Nucleus accumbens (tissue), 56 donors: ENCODE measurements around the gene SLC38A6.

Source experiments
- DNase-seq, 56 donors: peaks; one replicate each; lab custom pipeline; 2025; lab: John Stamatoyannopoulos, UW

SLC38A6 gene

DNA sequence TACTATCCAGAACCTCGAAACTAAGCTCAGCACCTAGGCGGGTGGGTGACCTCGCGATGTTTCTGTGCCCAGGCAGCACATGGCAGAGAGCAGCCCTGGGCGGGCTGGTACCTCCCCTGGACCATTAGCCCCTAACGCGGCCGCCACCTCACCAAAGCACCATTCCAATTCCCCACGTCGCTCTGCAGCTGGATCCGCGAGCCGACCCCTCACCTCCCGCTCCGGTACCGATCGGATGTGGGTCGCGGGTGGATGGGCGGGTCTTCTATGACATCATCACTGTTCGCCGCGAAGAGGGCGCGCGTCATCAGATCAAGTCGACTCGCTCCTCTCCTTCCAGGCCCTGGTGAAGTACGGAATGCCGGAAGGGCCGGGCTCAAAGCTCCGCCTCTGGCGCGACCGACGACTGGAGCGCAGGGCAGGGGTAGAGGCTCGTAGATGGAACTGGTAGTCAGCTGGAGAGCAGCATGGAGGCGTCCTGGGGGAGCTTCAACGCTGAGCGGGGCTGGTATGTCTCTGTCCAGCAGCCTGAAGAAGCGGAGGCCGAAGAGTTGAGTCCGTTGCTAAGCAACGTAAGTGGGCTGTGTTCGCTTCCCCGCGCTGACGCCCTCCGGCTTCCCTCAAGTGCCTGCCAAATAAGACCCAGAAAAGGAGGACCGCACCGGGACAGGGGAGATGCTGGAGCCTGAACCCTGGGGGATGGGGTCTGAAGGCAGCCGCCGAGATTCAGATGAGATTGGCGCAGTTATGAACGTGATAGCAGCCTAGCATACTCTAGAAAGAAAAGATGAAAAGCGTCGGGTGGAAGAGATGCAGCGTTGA is at the start of gene SLC38A6, which contains the start of gene TRMT5:
TSS of gene SLC38A6 (plus strand) at position 435 of the 822 bp plus-strand sequence. CDS start at position 468, 33 bp downstream.
TSS of gene TRMT5 (minus strand) at position 269 of the 822 bp plus-strand sequence. CDS start at position 163, 106 bp downstream.
- DNase-seq, result peak; percentile 52 to 97 (median 91)

- no peak for DNase-seq
These were observed 47.0 kb upstream of the SLC38A6 start for GRCh38 chr14:60933920-60934655.

- DNase-seq, result no peak
These were observed 45.7 kb upstream of the SLC38A6 start for GRCh38 chr14:60935319-60935718.

- DNase-seq, result no peak
These were observed 37.4 kb upstream of the SLC38A6 start for GRCh38 chr14:60943637-60944032.

- DNase-seq, result no peak
These were observed 36.8 kb upstream of the SLC38A6 start for GRCh38 chr14:60944204-60944603.

- no peak for DNase-seq
These were observed 35.1 kb upstream of the SLC38A6 start for GRCh38 chr14:60945984-60946383.

- DNase-seq, result no peak
These were observed 34.3 kb upstream of the SLC38A6 start for GRCh38 chr14:60946773-60947172.

DNA sequence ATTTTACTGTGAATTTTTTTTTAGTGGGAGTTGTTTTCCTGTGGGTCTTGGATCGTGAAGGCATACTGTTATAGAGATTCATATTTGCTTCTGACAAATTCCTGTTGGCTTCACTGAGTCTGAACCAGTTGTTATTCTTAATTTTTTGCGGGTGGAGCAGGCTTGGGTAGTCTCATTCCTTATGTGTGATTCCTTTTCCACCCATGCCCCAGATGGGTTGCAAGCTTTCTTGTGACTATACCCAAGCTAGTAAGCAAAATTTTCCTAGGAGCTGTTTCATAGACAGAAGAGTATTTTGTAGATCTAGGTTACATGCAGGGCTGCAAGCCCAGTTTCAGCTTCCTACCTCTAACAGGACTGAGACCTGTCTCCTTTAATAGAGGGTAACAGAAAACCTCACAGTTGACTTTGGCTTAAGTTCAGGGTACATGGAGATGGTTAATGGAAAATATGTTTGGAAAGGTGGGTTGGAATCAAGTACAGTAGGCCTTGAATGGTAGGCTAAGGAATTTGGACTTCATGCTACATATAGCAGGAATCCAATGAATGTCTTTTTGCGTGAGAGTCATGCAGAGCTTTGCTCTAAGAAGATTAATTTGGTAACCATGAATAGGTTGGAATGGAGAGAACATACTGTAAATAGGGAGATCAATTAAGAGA is 29.1 kb upstream of the SLC38A6 start:
- DNase-seq, result no peak

DNA sequence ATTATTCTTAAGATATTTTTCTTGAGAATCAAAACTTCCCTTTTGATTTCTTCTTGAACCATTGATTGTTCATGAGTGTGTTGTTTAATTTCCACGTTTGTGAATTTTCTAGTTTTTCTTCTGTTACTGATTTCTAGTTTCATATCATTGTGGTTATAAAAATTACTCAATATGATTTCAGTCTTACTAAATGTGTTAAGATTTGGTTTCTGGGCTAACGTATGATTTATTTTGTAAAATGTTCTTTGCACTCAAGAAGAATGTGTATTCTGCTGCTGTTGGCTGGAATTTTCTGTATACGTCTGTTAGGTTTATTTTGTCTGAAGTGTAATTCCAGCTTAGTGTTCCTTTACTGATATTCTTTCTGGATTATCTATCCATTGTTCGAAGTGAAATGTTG is 24.8 kb upstream of the SLC38A6 start:
- DNase-seq, result no peak

DNA sequence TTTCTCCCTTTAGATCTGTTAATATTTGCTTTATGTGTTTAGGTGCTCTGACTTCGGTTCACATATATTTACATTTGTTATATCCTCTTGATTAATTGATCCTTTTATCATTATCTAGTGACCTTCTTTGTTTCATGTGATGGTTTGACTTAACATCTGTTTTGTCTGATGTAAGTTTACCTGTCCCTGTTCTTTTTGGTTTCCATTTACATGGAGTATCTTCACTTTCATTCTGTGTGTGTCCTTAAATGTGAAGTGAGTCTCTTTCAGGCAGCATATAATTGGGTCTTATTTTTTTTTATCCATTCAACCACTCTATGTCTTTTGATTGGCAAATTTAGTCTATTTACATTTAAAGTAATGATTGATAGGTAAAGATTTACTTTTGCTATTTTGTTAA is 24.4 kb upstream of the SLC38A6 start:
- DNase-seq, result no peak

- no peak for DNase-seq
These were observed 22.9 kb upstream of the SLC38A6 start for GRCh38 chr14:60958146-60958545.

GRCh38 chr14:60963761-60964160 is 17.3 kb upstream of the SLC38A6 start:
- no peak for DNase-seq

DNA sequence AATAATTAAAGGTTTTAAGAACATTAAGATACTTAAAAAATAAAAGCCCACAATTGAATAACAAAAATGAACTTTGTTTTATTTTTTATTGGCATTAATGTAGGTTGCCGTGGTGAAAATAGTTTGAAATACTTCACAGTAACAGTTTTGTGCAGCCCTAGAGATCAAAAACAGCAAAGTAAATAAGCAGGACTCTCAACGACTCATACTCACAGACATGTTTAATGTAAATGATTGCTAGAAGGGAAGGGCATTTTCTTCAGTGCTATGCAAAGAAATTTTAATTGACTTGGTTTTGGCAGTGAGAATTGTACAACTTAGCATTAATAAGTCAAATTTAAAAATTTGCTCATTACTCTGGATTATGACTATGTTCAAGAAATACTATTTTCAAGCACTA is 16.1 kb upstream of the SLC38A6 start:
- DNase-seq, result no peak

DNA sequence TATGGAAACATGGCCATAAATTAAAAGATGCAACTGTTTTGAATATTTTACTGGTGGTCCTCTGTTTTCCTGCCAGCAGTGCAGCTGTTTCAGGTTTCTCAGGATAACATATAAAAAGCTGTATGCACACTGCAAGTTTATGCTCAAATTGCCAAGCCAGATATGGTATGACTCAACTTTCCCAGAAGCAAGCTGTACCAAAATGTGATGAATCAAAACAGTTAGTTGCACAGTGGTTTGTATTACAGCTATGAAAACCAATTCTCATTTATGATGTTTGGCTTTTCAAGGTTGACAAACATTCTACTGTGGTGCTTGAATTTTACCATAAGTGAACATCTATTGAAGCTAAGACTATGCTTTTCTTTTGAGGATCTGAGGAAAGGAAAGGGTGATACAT is 15.6 kb upstream of the SLC38A6 start:
- DNase-seq, result no peak

DNA sequence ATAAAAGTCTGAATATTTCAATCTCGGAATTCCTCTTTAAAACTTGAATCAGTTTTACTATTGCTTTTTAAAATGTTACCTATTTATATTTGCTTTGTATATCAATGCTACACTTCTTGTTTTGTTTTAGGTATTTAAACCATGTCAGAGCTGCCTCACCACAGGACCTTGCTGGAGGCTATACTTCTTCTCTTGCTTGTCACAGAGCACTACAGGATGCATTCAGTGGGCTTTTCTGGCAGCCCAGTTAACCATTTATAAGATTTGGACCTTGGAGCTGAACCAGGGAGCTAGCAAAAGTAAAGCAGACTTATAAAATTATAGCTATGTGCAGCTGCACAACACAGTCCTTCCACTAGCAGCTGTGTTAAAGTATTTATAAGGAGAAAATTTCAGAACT is 12.9 kb upstream of the SLC38A6 start:
- no peak for DNase-seq

DNA sequence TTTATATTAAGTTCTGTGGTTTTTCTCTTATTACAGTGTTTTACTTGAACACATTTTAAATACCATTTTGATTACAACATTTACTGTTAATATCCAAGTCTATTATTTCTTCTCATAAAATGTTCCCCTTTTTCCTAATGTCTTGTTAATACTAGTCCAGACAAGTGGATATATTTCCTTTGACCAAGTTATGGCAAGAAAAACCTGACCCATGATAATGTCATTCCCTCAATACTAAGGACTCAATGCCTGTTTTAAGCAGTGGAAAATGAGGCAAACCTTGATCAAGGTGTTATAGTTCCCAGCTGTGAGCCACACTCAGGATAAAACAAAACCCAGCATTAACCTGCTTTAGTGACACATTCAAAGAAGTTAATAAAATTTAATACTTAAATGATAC is 12.4 kb upstream of the SLC38A6 start:
- no peak for DNase-seq

DNA sequence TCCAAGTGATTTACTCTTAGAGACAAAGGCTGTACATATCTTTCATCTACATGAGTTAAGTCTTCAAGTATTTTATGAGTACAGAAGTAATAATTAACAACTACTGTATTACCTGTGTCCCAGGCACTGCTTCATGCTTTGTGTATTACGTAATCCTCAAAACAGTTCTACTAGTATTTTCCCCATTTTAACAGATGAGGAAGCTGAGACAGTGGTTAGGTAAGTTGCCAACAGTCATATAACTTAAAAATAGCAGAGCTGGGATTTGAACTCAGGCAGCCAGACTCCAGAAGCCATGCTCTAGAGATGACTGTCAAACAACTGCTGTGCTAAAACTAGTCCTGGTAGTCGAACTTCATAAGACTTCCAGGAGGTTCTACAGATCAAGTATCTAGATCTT is 10.9 kb upstream of the SLC38A6 start:
- DNase-seq, result no peak

- no peak for DNase-seq
These were observed 9.8 kb upstream of the SLC38A6 start for GRCh38 chr14:60971271-60971670.

- DNase-seq, result no peak
These were observed 8.8 kb upstream of the SLC38A6 start for GRCh38 chr14:60972295-60972694.

DNA sequence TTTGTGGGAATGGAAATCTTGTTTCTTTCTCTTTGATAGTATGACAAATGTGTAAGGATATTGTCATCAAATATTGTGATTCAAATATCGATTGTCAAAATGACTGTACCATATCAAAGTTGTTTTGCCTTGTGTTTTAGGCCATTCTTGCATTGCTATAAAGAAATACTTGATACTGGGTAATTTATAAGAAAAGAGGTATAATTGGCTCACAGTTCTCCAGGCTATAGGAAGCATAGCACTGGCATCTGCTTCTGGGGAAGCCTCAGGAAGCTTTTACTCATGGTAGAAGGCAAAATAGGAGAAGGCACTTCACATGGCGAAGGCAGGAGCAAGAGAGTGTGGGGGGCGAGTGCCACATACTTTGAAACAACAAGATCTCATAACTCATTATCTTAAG is 8.0 kb upstream of the SLC38A6 start:
- no peak for DNase-seq

GRCh38 chr14:60974090-60974651 is 6.9 kb upstream of the SLC38A6 start:
- DNase-seq, result no peak
